ENCODE measurements around the gene RPTOR. TPM values are rescaled to one million over a fixed set of nuclear protein-coding genes. Genes with fewer than 3 reads are reported as not detected.

Gene RPTOR
- total RNA-seq, 1 experiment from 2014 or later: 25.1 TPM

DNA sequence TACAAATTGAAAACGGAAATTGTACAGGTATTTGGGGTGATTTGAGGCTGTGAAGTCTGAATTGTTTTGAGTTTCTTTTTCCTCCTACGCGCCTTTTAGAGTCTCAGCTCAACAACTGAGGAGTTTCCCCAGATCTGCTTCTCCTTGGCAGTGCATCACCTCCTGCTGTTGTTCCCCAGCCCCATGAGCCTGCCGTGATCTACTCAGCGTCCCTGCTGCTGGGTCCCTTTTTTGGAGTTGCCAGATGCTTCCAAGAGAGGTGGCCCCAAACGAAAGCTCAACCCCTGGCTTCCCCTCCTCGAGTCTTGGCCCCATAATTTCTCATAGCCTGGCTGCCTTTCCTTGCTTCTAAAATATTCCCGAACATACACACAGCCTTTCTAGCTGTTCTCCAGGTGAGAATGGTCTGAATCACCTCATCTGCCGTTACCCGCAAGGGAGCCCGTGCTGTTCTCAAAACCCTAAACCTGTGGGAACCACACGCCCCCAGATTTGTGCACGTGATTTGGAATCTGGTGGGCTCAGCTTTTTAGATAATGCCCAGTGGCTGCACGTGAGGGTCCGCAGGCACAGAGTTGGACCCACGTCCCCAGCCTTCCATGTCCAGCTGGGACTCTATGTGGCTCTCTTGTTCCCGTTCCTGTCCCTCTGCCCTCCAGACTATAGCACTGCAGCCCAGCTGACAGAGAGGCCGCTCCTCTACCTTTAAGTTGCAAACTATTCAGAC is 267.9 kb downstream of the RPTOR start:
- H3K79me2 ChIP-seq (ENCODE audit: insufficient read depth, low read length): no peaks in the 10 kb centered on the region
- H3T11ph ChIP-seq (ENCODE audit: low read length): no peak overlapping the region
- no peak overlapping the region for H3K9ac ChIP-seq (ENCODE audit: extremely low read depth, insufficient read length, low read length)
- no peaks in the 10 kb centered on the region for H3K27me3 ChIP-seq (ENCODE audit: insufficient read depth, low read length)
- H2BK120ac ChIP-seq (ENCODE audit: low read depth, low read length, poor library complexity, severe bottlenecking): no peak overlapping the region
- H4K91ac ChIP-seq (ENCODE audit: insufficient read length, low read depth, low read length): no peak overlapping the region
- no peak overlapping the region for H3K4ac ChIP-seq (ENCODE audit: low read depth, low read length)
- Mint-ChIP-seq H3K9me3 (peaks cover 2 to 3% of the 10 kb centered on the region in 2 experiments), H3K27ac (0 out of 7 replicates have a peak overlapping the region, but pooled peaks of 1 of the 3 experiments have one; percentile 19), H3K27me3 (ENCODE audit: low read depth) (no peaks in the 10 kb centered on the region), H3K4me1 (peaks cover 0 to 6% of the 10 kb centered on the region in 2 experiments; a peak in 1 of 4 replicates), H3K36me3 (ENCODE audit: insufficient read depth in 1 of 3, low read depth in 3 of 3) (peaks cover 3 to 7% (median 3%) of the 10 kb centered on the region in 3 experiments; a peak in 5 of 7 replicates), H3K4me3 (no peak overlapping the region)
- H3K9me3 ChIP-seq (ENCODE audit: control insufficient read depth, low read depth, low read length): no peaks in the 10 kb centered on the region
- no peak overlapping the region for H3K27ac ChIP-seq (ENCODE audit: insufficient read length, low read depth, low read length)
- peak; percentile 22 for DNase-seq
- no peak overlapping the region for H3K4me2 ChIP-seq (ENCODE audit: insufficient read depth, insufficient read length, low read length)
- no peak overlapping the region for H2AK5ac ChIP-seq (ENCODE audit: insufficient read length, low read length)
- no peak overlapping the region for H3K14ac ChIP-seq (ENCODE audit: insufficient read depth, low read length)
- no peak overlapping the region for H3K23ac ChIP-seq (ENCODE audit: insufficient read length, low read depth, low read length)
- H2BK12ac ChIP-seq (ENCODE audit: insufficient read length, low read depth, low read length): no peak overlapping the region
- H4K5ac ChIP-seq (ENCODE audit: insufficient read length, low read depth, low read length): no peak overlapping the region
- no peak overlapping the region for H2AFZ ChIP-seq (ENCODE audit: low read length)
- H4K20me1 ChIP-seq (ENCODE audit: control insufficient read depth, insufficient read depth, insufficient read length): no peaks in the 10 kb centered on the region
- H3K18ac ChIP-seq (ENCODE audit: insufficient read length, low read depth, low read length): no peak overlapping the region
- H3K79me1 ChIP-seq (ENCODE audit: insufficient read depth, low read depth, low read length, poor library complexity, severe bottlenecking): no peaks in the 10 kb centered on the region
- H3K56ac ChIP-seq (ENCODE audit: insufficient read length, low read depth, low read length): no peak overlapping the region
- H2BK20ac ChIP-seq (ENCODE audit: low read depth, low read length, poor library complexity, severe bottlenecking): no peak overlapping the region
- no peak overlapping the region for H2BK15ac ChIP-seq (ENCODE audit: low read depth, low read length)
- H3K23me2 ChIP-seq (ENCODE audit: insufficient read length, low read depth, low read length, poor library complexity, severe bottlenecking): no peaks in the 10 kb centered on the region
- H3K4me1 ChIP-seq (ENCODE audit: insufficient read depth, low read length): no peaks in the 10 kb centered on the region
- H4K8ac ChIP-seq (replicated peaks; ENCODE audit: insufficient read length, low read depth, low read length): no peak overlapping the region
- no peak overlapping the region for H2BK5ac ChIP-seq (ENCODE audit: insufficient read length, low read length)
- no CpG with 5 or more reads among the region's 18 CpGs for WGBS (ENCODE audit: extremely low coverage, insufficient read length, low lambda C conversion rate)
- TF ChIP-seq, protein P1, sequence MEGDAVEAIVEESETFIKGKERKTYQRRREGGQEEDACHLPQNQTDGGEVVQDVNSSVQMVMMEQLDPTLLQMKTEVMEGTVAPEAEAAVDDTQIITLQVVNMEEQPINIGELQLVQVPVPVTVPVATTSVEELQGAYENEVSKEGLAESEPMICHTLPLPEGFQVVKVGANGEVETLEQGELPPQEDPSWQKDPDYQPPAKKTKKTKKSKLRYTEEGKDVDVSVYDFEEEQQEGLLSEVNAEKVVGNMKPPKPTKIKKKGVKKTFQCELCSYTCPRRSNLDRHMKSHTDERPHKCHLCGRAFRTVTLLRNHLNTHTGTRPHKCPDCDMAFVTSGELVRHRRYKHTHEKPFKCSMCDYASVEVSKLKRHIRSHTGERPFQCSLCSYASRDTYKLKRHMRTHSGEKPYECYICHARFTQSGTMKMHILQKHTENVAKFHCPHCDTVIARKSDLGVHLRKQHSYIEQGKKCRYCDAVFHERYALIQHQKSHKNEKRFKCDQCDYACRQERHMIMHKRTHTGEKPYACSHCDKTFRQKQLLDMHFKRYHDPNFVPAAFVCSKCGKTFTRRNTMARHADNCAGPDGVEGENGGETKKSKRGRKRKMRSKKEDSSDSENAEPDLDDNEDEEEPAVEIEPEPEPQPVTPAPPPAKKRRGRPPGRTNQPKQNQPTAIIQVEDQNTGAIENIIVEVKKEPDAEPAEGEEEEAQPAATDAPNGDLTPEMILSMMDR (conservative IDR thresholded peaks at IDR 0.05): no peak

Measured in H9 (cell line).